Measurements from ENCODE around the gene ZNF562.

The ZNF562 gene

DNA sequence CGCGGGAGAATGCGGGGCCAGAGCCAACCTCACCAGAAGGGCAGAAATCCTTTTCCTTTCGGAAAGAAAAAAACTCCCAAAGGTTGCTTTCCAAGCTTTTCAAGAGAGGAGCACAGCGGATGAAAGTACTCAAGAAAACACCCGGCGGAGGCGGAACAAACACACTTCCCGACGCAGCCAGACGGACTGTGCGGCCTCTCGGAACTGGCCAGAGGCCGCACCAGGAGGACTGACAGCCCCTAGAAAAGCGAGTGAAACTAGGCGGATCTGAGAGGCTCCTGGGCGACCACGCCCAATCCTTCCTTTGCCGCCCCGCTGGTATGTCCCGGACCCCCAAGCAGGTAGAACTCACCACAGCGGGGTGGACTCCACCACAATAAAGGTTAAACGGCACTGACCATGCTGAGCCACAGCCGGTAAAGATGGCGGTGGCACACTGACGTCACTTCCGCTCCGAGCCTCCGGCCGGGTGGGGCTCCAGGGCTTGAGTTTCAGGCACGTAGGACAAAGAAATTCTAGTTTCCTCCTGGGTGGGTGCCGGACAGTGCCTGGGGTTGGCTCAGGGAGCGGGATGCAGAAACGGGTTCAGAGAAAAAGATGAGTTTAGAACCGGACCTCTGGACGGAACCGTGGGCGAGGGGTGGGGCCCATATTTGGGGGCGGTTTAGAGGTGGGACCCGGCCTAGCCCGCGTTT lies at the start of gene ZNF562:
Gene ZNF562, minus strand, starts transcription at position 438 of the 695 bp plus-strand sequence. CDS start 14,356 bp downstream, outside the sequence.
- H3K4me3 ChIP-seq (replicated peaks; ENCODE audit: low read depth, low read length) = peak within 1 kb of the TSS; percentile 84
- TF ChIP-seq, protein P1, sequence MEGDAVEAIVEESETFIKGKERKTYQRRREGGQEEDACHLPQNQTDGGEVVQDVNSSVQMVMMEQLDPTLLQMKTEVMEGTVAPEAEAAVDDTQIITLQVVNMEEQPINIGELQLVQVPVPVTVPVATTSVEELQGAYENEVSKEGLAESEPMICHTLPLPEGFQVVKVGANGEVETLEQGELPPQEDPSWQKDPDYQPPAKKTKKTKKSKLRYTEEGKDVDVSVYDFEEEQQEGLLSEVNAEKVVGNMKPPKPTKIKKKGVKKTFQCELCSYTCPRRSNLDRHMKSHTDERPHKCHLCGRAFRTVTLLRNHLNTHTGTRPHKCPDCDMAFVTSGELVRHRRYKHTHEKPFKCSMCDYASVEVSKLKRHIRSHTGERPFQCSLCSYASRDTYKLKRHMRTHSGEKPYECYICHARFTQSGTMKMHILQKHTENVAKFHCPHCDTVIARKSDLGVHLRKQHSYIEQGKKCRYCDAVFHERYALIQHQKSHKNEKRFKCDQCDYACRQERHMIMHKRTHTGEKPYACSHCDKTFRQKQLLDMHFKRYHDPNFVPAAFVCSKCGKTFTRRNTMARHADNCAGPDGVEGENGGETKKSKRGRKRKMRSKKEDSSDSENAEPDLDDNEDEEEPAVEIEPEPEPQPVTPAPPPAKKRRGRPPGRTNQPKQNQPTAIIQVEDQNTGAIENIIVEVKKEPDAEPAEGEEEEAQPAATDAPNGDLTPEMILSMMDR (IDR thresholded peaks at IDR 0.05; ENCODE audit: low read depth, low read length, missing control alignments) = no peak
- peak; percentile 70 for DNase-seq (ENCODE audit: extremely low read depth, low read depth)

- H3K4me3 ChIP-seq (replicated peaks; ENCODE audit: low read depth, low read length) = no peak overlapping the region
- no peak for DNase-seq (ENCODE audit: extremely low read depth, low read depth)
- TF ChIP-seq, protein P1 (IDR thresholded peaks at IDR 0.05; ENCODE audit: low read depth, low read length, missing control alignments) = no peak
Measured at GRCh38 chr19:9724157-9724556, 49.3 kb upstream of the ZNF562 start.

- no peak overlapping the region for H3K4me3 ChIP-seq (replicated peaks; ENCODE audit: low read depth, low read length)
- TF ChIP-seq, protein P1 (IDR thresholded peaks at IDR 0.05; ENCODE audit: low read depth, low read length, missing control alignments) = no peak
- DNase-seq (ENCODE audit: extremely low read depth, low read depth) = no peak
Measured at GRCh38 chr19:9721861-9722260, 47.0 kb upstream of the ZNF562 start.

DNA sequence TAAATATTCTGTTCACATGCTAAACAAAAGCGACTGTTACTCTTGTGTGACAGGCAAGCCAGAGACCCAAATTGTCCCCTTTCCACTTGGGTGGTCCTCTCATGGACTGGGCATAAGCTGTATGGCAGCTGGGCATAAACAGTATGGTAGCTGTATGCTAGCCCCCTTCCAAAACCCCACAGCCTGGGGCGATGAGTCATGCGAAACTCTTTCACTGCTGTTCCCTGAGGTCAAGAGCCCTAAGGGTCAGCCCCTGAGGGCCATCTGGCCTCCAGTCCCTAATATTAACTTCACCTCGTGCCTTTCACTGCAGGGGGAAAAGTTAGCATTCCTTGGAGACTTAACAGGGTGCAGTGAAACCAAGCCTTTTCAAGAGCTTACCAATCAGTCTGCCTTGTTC lies 45.6 kb upstream of the ZNF562 start:
- H3K4me3 ChIP-seq (replicated peaks; ENCODE audit: low read depth, low read length) = no peak overlapping the region
- TF ChIP-seq, protein P1 (IDR thresholded peaks at IDR 0.05; ENCODE audit: low read depth, low read length, missing control alignments) = no peak
- DNase-seq (ENCODE audit: extremely low read depth, low read depth) = no peak

DNA sequence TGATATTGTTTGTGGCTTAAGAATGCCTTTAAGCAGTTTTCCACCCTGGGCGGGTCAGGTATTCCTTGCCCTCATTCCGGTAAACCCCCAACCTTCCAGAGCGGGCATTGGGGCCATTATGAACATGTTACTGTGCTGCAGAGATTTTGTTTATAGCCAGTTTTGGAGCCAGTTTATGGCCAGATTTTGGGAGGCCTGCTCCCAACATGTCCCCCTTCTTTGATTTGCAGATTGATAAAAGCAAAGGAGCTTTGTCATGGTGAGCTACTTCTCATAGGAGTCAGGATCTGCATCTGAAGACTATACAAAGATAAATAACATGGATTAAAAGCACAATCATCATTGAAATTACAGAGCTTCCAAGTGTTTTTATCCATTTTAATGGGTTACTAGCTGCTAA lies 36.9 kb upstream of the ZNF562 start:
- DNase-seq (ENCODE audit: extremely low read depth, low read depth) = no peak
- H3K4me3 ChIP-seq (replicated peaks; ENCODE audit: low read depth, low read length) = no peak overlapping the region
- TF ChIP-seq, protein P1 (IDR thresholded peaks at IDR 0.05; ENCODE audit: low read depth, low read length, missing control alignments) = no peak

DNA sequence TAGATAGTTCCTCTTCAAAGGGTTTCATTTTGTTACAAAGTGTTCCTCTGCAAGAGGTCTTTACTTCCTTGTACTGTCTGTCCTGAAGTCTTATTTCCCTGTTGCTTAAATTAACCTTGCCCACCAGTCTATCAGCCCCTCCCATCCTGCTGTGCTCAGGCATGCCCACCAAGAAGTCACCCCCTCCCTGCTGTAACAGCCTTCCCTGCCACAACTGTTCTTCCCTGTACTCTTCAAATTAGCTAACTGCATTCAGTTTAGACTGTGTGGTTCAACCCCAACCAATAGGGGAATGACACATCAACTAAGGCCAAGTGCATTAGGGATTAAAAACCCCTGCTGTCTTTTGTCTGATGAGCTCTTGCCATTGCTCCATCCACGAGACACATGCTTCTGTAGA lies 34.4 kb upstream of the ZNF562 start:
- TF ChIP-seq, protein P1 (IDR thresholded peaks at IDR 0.05; ENCODE audit: low read depth, low read length, missing control alignments) = no peak
- no peak overlapping the region for H3K4me3 ChIP-seq (replicated peaks; ENCODE audit: low read depth, low read length)
- DNase-seq (ENCODE audit: extremely low read depth, low read depth) = no peak

DNA sequence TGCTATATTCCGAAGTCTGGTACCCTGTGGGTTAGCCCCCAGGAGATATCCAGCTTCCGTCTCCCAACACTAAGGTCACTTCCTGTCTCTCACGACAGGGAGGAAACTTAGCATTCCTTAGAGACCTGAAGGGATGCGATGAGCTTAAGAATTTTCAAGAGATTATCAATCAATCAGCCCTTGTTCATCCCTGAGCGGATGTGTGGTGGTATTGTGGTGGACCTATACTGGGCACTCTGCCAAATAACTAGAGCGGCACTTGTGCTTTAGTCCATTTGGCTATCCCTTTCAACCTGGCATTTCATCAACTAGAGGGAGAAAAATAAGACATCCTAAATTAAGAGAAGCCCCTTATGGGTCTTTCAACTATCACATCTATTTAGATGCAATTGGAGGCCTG lies 30.9 kb upstream of the ZNF562 start:
- DNase-seq (ENCODE audit: extremely low read depth, low read depth) = no peak
- no peak overlapping the region for H3K4me3 ChIP-seq (replicated peaks; ENCODE audit: low read depth, low read length)
- TF ChIP-seq, protein P1 (IDR thresholded peaks at IDR 0.05; ENCODE audit: low read depth, low read length, missing control alignments) = no peak

All from HFF-Myc (cell line).